NOMO-1 (cell line): ENCODE results near the gene ALDH3A1.
A peak's percentile ranks its signal among the peaks of the same experiment; 100 is the strongest.

Source experiments
- DNase-seq, 2 experiments: peaks; one replicate each; lab custom pipeline; 2025; ENCODE audit not compliant: unreplicated experiment in 2 of 2; lab: John Stamatoyannopoulos, UW

ALDH3A1 gene

GRCh38 chr17:19720631-19721426 lies 27.3 kb downstream of the ALDH3A1 start:
- no peak for DNase-seq

DNA sequence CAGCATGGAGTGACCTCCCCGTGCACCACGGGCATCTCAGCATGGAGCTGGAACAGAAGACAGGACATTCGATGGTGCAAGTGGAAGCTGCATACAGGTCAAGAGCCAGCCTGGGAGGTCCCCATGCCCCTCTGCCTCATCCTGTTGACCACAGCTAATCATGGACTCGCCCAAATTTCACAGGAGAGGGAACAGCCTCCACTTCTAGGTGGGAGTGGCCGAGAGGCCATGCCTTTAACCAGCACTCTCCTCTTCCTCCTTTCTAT lies 28.0 kb downstream of the ALDH3A1 start:
- DNase-seq, result peak in 1 of 2 experiments; percentile 28

DNA sequence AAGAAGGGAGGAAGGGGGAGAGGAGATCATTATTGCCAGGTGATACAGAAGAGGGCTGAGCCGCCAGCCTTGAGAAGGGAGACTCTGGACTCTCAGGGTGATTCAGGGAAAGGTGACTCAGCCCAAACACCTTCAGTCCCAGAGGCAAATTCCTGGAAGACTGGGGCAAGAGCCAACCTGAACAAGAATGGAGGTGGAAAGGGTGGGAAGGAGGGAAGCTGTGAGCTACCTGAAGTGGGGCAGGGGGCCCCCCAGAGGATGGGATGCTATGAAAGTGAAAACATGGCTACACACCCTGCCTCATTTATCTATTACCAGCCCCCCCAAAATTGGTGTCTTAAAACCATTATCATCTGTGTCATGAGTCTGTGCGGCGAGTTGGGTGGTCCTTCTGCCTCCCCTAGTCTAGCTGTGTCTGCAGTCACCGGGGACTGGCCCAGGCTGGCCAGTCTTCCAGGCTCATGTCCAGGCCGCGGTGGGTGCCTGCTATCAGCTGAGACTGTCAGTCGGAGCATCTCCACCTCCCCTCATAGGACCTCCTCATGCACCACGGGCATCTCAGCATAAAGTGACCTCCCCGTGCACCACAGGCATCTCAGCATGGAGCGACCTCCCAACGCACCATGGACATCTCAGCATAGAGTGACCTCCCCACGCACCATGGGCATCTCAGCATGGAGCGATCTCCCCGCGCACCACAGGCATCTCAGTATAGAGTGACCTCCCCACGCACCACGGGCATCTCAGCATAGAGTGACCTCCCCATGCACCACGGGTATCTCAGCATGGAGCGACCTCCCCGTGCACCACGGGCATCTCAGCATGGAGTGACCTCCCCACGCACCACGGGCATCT lies 28.5 kb downstream of the ALDH3A1 start:
- no peak for DNase-seq

DNA sequence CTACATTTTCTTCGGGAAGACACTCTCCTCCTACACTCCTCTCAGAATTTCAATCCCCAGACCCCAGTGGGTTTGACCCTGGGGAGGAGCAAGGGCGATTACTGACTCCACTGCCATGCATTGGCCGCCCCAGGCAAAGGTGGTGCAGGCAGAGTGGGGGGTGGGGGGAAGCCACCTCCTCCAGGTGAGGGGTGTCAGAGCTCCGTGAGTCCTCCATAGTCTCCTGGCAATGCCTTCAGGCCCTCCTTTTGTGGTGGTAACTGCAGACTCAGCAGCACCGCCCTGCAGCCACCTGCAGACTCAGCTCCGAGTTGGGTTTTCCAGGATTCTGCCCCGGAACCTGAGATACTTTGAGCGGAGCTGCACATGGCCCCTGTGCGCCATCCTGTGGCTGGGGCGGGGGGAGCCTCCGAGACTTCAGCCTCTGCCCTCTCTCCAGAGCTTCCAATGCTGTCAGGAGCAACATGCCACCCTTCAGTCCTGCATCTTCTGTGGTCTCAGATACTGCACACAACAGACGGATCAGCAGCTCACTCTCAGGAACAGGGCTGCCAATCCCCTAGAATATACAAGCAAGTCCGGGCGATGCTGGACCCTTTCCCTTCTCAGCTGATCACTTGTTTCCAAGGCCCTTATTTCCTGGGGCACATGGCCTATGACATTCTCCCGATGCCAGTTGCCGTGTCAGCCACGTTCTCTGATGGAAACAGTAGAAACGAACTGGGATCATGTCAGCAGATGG lies 29.3 kb downstream of the ALDH3A1 start:
- no peak for DNase-seq

- no peak for DNase-seq
These were observed 30.0 kb downstream of the ALDH3A1 start for GRCh38 chr17:19718041-19718612.

GRCh38 chr17:19717411-19717908 lies 30.6 kb downstream of the ALDH3A1 start:
- no peak for DNase-seq

DNA sequence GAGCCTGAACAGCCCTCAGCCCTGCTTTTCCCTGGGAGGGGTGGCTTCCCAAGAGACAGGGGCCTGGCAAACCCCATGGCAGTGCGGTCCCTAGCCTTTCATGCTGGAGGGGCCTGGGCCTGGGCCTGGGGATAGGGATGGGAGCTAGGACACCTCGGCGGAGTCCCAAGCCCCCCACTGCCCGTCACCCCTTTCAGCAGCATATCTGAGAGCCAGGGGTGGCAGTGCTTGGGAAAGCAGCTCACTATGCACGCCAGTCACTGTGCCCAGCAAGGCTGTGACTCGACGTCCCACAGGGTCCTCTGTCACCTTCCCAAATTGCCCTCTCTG lies 31.1 kb downstream of the ALDH3A1 start:
- DNase-seq, result no peak

GRCh38 chr17:19716108-19717030 lies 31.7 kb downstream of the ALDH3A1 start, which contains the start of gene SLC47A2:
Gene SLC47A2 (minus strand): TSS chr17:19716584. CDS start chr17:19716555, 29 bp downstream.
- DNase-seq, result no peak

DNA sequence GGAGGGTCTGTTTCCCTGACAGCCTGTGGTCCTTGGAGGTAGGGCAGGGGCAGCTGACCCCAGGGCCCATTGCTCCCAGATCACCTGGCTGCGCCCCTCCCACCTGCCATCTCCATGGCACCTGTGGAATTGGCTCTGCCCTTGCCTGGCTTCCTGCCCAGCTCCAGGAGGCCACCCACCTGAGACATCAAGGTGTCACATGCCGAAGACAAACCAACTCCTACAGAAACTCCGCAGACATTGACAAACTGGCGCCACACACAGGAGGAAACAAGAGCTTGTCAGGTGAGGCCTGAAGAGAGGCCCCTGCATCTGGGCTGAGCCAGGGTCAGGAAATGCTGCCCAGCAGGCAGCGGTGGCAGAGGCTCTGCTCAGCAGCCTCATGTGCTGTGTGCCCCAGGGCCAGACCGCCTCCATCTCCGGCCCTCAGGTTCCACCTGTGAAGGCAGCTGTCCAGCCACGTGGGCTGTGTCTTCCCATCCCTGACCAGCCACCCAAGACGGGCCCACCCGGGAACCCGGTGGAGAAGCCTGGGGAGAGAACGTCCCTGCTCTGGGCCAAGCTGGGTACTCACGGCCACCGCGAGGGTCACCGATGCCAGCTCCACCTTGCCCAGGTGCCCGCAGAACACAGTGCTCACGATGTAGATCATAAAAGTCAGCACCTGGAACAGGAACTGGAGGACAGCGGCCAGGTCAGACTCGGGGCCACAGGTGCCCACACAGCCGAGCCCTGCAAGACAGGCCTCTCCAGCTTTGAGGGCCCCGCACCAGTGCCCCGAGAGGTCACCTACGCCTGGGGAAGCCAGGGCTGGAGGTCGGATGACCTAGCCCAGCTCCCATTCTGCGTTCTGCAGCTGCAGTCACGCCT lies 33.3 kb downstream of the ALDH3A1 start:
- no peak for DNase-seq

- DNase-seq, result no peak
These were observed 34.2 kb downstream of the ALDH3A1 start for GRCh38 chr17:19713901-19714361.

- DNase-seq, result no peak
These were observed 34.6 kb downstream of the ALDH3A1 start for GRCh38 chr17:19713462-19713861.

DNA sequence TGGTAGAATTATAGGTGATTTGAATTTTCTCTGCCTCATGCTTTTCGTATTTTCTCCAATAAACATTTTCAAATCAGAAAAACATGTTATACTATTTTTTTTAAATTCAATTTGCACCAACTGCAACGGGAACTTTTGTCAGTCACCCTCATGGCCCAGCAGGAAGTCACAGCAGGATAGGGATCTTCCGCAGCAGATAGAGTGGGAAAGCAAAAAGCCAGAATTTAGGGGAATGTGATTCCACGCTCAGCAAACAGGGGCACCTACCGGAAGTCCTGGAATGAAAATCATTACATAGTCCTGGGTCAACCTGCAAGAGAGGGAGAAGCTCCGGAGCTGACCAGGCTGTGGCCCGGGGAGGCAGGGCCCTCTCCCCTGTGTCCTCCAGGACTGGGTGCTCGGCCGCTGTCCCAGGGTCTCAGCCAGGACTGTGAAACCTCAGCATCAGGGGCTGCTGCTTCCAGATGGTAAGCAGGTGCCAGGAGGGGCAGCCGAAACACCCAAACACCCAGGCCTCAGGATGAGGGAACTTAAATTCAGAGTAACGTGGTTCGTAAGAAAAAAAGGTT lies 35.6 kb downstream of the ALDH3A1 start:
- DNase-seq, result no peak

DNA sequence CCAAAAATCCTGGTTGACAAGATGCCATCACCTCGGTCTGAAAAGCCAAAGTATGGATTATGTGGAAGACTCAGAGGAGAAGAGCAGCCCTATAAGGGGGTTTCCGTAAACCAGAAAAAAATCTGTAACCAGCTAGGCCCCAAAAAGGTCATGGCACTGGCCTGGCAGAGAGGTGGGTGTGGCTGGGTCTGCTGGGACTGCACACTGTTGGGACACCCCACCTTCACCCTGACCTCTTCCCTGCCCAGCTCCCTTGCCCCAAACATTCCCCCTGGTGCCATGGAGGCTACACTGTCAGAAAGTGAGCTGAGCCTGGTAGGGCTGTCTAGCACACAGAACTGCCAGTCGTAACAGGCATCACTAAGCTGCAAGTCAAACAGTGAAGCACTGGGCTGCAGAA lies 38.3 kb downstream of the ALDH3A1 start:
- no peak for DNase-seq

GRCh38 chr17:19708431-19709175 lies 39.5 kb downstream of the ALDH3A1 start:
- DNase-seq, result no peak

GRCh38 chr17:19707728-19708221 lies 40.3 kb downstream of the ALDH3A1 start:
- no peak for DNase-seq

DNA sequence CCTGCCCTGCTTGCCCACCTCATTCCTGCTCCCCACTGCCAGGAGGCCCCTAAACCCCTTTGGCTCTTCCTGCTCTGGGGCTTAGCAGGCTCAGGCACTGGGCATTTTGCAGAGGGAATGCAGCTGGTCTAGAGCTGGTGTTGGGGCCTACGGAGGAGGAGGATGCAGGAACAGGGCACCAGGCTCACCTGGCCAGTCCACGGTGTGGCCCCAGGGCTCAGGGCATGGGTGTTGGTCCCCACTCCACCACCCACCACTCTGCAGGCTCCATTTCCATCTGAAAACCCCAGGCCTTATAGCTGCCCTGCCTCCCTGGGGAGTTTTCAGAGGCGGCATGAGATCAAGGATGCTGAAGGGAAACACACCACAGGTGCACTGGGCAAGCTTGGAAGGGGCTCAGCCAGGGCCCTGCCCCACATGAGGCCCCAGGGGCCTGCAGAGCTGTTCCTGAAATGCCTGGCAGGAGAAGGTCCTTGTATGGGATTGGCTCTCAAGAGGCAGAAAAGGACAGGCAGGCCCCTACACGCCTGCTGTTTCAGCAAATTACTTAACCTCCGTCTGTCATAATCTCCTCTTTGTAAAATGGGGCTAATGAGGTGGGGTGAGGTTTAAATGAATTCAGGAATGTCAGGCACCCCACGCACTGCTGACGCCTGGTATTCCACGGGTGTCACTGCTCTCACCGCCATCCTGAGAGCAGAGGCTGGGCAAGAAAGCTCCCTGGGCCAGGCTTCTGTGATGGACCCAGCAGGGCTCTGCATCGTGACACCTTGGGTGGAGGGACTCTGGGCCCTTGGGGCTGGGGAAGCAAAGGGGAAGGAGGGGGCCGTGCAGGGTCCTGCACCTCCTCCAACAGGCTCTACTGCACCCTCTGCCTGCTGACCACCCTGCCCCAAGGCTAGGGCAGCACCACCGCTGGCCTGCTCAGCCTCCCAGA lies 41.0 kb downstream of the ALDH3A1 start:
- DNase-seq, result peak in 1 of 2 experiments; percentile 41
